Kidney glomerular epithelial cell (primary cell): ENCODE data around the gene NTSR1.

ENCODE experiments used
- DNase-seq: peaks from one replicate; lab custom pipeline; 2025; lab: John Stamatoyannopoulos, UW

NTSR1 gene

DNA sequence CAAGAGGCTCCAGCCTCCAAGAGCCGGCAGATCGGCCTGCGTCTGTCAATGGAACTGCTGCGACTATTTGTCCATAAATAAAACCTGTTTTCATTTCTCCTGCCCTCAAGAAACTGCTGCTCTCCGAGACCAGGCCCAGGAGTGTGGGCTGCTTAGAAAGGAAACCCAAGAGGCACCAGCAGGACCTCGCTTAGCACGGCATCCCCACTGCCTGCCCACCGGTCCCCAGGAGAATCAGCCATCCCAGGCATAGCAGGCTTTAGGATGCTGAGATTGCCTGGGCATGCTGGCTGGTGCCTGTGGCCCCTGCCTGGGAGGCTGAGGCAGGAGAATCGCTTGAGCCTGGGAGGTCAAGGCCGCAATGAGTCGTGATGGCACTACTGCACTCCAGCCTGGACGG lies 17.6 kb downstream of the NTSR1 start:
- DNase-seq: no peak

DNA sequence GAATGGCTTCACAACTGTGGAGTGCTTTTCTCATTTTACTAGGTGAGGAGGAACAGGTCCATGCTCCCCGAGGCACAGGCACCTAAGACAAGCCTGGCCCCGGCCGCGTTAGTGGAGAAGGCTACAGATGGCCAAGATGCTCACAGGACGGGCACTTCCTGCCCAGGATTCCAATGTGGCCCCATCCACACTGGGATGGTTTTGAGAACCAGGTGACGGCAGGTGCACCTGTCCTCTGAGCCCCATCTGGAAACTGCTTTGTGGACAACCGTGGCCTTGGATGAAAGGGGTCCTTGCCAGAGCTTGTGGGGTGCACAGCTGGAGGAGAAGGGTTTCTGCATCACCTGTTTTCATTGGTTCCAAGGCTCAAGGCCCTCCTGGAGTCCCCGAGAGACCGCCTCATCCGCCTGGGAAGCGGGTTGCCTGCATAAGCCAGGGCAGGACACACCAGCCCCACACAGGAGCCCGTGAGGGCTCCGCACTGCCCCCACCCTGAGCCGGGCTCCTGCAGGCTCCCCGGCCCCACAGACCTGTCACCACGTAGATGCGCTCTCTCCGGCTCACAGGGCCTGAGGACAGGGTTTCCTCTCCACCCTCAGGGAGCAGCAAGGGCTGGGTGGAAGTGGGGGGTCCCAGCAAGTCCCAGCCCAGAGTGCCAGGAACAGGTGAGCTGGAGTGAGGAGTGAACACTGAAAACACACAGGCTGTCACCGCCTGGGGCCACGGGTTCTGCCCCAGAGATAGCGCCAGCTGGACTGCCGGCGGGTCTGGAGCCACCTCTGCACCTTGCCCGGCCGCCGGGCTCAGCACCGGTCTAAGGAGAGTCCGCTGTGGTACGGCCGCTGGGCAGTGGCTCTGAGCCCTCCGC lies 18.3 kb downstream of the NTSR1 start:
- no peak for DNase-seq

GRCh38 chr20:62727584-62728027 lies 19.0 kb downstream of the NTSR1 start:
- no peak for DNase-seq

- no peak for DNase-seq
Observed at GRCh38 chr20:62728028-62728780, 19.6 kb downstream of the NTSR1 start.

DNA sequence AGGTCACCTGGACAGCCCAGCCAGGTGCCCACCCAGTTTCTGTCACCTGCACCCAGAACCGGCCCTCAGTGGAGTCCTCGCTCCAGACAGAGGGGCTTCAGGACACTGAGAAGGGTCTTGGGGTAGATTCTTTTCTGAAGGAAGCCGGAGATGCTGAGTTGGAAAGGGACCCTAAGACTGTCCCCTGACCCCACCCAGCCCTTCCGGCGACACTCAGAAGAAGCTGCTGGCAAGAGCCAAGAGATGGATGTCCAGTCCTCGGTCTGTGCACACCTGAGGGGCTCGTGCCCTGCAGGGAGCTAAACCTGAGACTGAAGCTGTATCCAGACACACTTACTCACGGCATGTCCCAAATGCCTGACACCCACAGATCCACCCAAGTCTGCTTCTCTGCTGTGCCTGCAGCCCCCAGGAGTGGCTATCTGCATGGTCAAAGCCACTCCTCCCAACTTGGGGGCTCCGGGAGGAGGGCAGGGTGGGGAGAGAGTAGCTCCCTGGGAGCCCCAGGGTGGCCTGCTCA lies 20.2 kb downstream of the NTSR1 start:
- no peak for DNase-seq

DNA sequence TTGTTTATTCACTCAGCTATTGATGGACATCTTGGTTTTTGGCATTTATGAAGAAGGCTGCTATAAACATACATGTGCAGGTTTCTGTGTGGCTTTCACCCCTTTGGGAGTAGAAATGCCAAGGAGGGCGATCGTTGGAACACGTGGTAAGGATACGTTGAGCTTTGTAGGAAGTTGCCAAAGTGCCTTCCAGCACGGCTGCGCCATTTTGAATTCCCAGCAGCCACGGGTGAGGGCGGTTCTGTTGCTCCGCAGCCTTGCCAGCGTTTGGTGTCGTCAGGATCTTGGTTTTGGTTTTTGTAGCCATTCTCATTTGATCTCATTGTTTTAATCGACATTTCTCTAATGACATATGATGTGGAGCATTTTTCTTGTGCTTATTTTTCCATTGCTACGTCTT lies 21.8 kb downstream of the NTSR1 start:
- no peak for DNase-seq

DNA sequence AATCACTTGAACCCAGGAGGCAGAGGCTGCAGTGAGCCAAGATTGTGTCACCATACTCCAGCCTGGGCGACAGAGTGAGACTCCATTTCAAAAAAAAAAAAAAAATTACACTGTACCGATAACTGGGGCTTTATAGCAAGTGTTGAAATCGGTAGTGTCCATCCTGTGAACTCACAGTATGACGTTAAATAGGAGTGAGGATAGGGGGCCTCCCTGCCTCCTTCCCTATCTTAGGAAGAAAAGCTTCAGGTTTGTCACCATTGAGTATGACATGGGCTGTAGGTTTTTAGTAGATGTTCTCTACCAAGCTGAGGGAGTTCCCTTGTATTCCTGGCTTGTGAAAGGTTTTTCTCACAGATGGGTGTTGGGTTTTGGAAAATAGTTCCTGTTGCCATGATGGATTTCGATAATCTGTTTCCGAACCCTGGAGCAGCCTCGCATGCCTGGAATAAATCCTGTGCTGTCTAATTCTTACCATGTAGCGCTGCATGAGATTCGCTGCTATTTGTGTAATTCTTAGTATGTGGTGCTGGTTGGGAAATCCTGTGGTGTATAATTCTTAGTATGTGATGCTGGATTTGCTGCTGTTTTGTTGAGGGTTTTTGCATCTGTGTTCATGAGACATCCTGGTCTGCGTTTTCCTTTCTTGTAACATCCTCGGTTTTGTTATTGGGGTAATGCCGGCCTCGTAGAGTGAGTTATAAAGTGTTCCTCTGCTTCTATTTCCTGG lies 23.6 kb downstream of the NTSR1 start:
- DNase-seq: no peak

GRCh38 chr20:62732842-62733525 lies 24.3 kb downstream of the NTSR1 start:
- DNase-seq: no peak

DNA sequence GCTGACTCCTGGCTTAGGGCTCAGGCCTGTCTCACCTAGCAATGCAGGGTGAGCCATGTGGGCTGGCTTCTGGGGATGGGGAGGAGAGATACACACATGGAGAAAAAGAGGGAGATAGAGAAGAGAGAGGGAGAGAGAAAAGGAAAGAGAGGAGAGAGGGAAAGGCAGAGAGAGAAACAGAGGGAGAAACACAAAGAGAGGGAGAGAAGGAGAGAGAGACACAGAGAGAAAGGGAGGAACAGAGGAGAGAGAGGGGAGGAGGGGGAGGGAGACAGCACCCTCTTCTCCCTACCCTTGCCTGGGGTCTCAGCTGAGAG lies 24.8 kb downstream of the NTSR1 start:
- DNase-seq: no peak

GRCh38 chr20:62733891-62734290 lies 25.3 kb downstream of the NTSR1 start:
- no peak for DNase-seq

- DNase-seq: no peak
Observed at GRCh38 chr20:62734326-62734725, 25.7 kb downstream of the NTSR1 start.

- no peak for DNase-seq
Observed at GRCh38 chr20:62734881-62735280, 26.2 kb downstream of the NTSR1 start.

DNA sequence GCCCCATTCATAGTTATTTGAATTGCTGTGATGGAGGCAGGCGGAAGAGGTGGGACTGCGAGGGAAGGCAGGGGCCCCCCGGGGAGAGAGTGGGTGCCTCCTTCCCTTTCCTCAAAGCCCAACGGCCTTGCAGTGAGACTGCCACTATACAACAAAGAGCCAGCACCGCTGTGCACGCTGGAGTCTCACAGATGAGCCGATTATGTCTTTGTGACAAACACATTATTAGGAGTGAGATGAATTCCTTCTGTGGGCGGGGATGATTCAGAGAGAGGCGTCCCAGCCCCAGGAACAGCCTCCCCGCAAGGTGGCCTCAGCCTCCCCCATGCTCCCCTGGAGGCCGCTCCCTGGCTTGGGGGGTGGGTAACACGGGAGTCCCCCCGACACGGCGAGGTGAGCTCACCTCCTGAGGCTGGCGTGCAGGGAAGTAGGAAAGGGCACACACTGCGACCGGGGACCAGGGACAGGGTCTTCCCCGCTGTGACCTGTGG lies 26.7 kb downstream of the NTSR1 start:
- no peak for DNase-seq

DNA sequence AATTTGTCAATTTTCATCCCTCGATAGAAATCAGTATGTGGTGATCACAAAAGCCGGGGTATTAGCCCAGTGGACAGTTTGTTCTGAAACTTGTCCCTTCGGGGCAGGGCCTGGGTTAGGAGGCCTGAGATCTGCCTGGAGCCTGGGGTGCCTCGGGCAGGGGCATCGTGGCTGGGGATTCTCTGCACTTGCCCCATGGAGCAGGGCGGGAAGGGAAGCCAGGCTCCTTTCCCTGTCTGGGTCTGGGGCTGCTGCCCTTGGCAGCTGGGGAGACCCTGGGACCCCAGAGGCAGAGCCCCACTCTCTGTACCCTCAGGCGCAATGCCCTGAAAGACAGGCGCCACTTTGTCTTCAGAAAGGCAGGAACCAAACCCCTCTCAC lies 27.4 kb downstream of the NTSR1 start:
- no peak for DNase-seq

DNA sequence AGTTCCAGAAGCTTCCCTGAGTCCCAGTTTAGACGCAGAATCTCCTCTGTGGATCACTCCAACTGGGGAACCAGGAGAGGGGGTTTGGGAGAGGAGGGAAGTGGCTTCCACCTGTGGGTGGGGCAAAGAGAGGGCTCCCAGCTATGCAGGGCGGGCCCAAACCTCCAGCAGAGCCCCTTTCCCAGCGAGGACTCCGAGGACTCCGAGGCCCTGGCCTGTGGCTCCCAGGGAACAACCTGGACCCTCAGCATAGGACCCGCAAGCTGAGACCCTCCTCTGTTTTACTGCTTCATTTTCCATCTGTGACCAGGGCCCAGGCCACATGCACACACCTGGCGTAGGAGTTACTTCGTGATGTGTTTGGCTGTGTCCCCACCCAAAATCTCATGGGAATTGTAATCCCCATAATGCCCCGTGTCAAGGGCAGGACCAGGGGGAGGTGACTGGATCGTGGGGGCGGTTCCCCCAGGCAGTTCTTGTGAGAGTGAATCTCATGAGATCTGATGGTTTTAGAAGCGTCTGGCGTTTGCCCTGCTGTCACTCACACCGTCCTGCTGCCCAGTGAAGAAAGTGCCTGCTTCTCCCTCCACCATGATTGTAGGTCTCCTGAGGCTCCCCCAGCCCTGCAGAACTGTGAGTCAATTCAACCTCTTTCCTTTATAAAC lies 27.9 kb downstream of the NTSR1 start:
- no peak for DNase-seq

DNA sequence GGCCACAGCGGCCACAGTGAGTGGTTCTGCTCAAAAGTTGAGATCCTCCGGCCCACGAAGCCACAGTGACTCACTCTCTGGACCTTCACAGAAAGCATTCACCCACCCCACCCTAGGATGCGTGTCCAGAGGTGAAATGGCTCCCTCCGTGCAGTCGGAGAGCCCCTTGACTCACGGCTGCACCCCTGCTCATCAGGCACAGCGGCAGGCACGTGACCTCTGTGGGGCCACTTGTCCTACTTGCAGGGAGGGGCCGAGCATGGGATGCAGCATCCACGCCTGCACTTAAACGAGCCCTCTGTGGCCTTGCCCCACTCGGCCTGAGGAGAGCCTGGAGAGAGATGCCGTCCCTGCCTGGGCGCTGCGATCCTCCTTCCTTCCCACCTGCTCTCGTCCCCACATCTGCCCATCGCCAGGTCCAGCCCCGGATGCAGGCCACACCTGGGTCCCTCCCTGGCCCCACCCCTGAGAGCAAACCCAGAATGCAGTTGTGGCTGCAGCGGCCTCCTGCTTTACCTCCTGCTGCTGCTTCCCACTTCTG lies 28.7 kb downstream of the NTSR1 start:
- no peak for DNase-seq

DNA sequence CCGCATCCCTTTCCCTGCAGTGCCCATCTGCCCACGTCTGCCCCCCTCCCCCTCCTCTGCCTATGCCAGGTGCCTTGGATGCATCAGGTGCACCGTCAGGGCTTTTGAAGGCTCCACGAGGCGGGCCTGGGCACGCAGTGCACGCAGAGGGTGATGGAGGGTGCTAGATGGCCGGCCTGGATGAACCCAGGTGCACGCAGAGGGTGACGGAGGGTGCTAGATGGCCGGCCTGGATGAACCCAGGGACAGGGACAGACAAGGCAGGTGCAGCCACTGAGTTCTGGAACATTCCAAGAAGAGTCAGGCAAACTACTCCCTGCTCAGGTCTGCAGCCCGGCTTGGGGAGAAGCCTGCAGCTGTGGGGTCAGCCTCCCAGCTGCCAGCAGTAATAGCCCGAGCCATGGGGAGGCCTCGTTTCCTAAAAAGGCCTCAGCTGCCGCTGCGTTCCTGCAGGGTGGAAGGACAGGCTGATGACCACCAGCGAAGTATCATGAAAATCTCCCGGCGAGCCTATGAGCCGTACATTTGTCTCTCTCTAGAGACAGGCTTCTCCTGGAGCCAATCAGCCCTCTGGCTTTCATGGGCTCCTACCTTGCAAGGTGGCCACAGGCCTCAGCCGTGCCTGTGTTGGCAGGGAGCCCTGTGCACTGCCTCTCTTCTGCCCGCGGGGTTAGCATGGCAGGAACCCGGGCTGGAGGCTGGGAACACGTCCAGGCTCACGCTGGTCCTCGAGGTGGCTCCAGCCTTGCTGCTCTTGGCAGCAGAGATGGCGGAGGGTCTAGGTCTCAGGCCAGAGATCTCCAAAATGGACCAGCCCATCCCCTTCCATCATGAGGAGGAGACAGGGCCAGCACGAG lies 29.6 kb downstream of the NTSR1 start:
- DNase-seq: no peak

DNA sequence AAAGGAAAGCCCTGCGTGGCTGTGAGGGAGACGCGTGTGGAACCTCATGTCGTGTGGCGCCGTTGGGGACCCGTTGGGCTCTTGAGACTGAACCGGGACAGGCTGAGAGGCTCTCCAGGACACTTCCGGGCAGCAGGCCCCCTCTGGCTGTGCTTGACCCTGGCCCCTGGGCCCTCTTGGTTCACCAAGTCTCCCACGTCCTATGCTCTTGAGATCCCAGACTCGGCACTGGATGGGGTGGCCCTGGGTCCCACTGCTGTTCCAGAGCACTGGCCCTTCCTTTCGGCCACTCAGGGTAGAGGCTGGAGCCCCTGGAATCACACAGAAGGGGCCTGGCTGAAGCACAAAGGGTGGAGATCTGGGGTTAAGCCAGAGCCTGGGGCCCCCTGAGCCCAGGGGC lies 30.4 kb downstream of the NTSR1 start:
- no peak for DNase-seq

GRCh38 chr20:62739581-62740285 lies 31.1 kb downstream of the NTSR1 start:
- no peak for DNase-seq
